Panc1 (cell line): ENCODE measurements around the gene FTO. TPM values are rescaled to one million over a fixed set of nuclear protein-coding genes. Genes with fewer than 3 reads are reported as not detected.

ENCODE experiments used
- ATAC-seq: fragments of 200-7000 bp; cut with Tn5 transposase; 2 replicates; pipeline ENCODE4 v1.9.1; 2020; ENCODE audit warnings: mild to moderate bottlenecking, moderate library complexity
- BruUV-seq: library from RNA; stranded (reverse); fragments of 400-500 nt; replicated peaks from 2 replicates; lab custom pipeline; 2021; lab: Mats Ljungman, UMichigan
- CTCF ChIA-PET: fragments of 300-600 bp; sonication (Branson Sonifier 250); formaldehyde crosslinking; loops from one replicate; lab custom pipeline; 2022; ENCODE audit warnings: antibody characterized with exemption; lab: Charles Lee
- POLR2A ChIA-PET: fragments of 300-600 bp; sonication (Branson Sonifier 250); formaldehyde crosslinking; loops from one replicate; lab custom pipeline; 2022; ENCODE audit warnings: antibody characterized with exemption; lab: Charles Lee
- DNase-seq: peaks from one replicate; pipeline ENCODE4 v3.0.0-alpha.2; 2010; ENCODE audit warnings: low read depth, low spot score
- H3K27ac ChIP-seq: 2 replicates; pipeline ENCODE4 v1.5.1; 2011; ENCODE audit warnings: mild to moderate bottlenecking, low read length, inconsistent platforms
- H3K27me3 ChIP-seq: fragments of 200-500 bp; sonication (Bioruptor generic); 2 replicates; pipeline ENCODE4 v1.6.0; 2014; ENCODE audit warnings: low read length, inconsistent platforms; ENCODE audit not compliant: control insufficient read depth, insufficient read depth
- H3K36me3 ChIP-seq: fragments of 200-500 bp; sonication (Bioruptor generic); 2 replicates; pipeline ENCODE4 v1.5.1; 2014; ENCODE audit warnings: inconsistent platforms, mild to moderate bottlenecking, low read length, moderate library complexity; ENCODE audit not compliant: control insufficient read depth, insufficient read depth
- H3K4me1 ChIP-seq: 2 replicates; pipeline ENCODE4 v1.5.1; 2011; ENCODE audit warnings: inconsistent platforms, mild to moderate bottlenecking, low read length, moderate library complexity; ENCODE audit not compliant: control insufficient read depth, insufficient read depth
- H3K4me3 ChIP-seq, 2 experiments: 2 replicates each; pipeline ENCODE4 v1.5.1; 2011 to 2012; ENCODE audit warnings: low read depth in 2 of 2, low read length in 2 of 2, mild to moderate bottlenecking in 2 of 2, inconsistent platforms in 1 of 2, moderate library complexity in 1 of 2
- H3K9me3 ChIP-seq: fragments of 200-500 bp; sonication (Bioruptor generic); 2 replicates; pipeline ENCODE4 v1.5.1; 2014; ENCODE audit warnings: low read depth, mild to moderate bottlenecking, inconsistent platforms, low read length, moderate library complexity; ENCODE audit not compliant: control insufficient read depth, insufficient read depth
- CTCF ChIP-seq: fragments of 450-650 bp; IDR thresholded peaks from 2 replicates; pipeline ENCODE4 v1.5.1; 2017; ENCODE audit warnings: mild to moderate bottlenecking
- POLR2AphosphoS5 ChIP-seq: IDR thresholded peaks from 2 replicates; pipeline ENCODE4 v1.6.1; 2012; ENCODE audit warnings: mild to moderate bottlenecking, low read depth, low read length, moderate library complexity
- REST ChIP-seq, 2 experiments: IDR thresholded peaks; 2 replicates each; pipeline ENCODE4 v1.6.1; 2011 to 2012; ENCODE audit warnings: low read depth in 2 of 2, control low read depth in 1 of 2, low read length in 1 of 2, mild to moderate bottlenecking in 1 of 2, moderate library complexity in 1 of 2; ENCODE audit not compliant: insufficient read depth in 1 of 2
- SIN3A ChIP-seq: IDR thresholded peaks from 2 replicates; pipeline ENCODE4 v1.6.1; 2012; ENCODE audit warnings: low read depth, mild to moderate bottlenecking, low read length, moderate library complexity, borderline replicate concordance; ENCODE audit not compliant: insufficient read depth
- TCF7L2 ChIP-seq: IDR thresholded peaks from 2 replicates; pipeline ENCODE4 v1.6.1; 2011; ENCODE audit warnings: mild to moderate bottlenecking, low read depth, low read length, inconsistent platforms
- in situ Hi-C: cut with HindIII; loops from 2 replicates; pipeline ENCODE4 v1.10.0; 2016; ENCODE audit warnings: low sequenced_read_pairs, low pct_unique_long_range_greater_than_20kb
- intact Hi-C: fragments of 100-400 bp; cut with micrococcal nuclease; formaldehyde crosslinking; loops from one replicate; pipeline ENCODE4 v1.10.0; 2022; ENCODE audit not compliant: unreplicated experiment
- total RNA-seq: library from RNA; stranded (reverse); gene quantifications from one replicate; pipeline ENCODE4 v1.2.1, GENCODE V29; 2021; ENCODE audit not compliant: unreplicated experiment

FTO gene
- total RNA-seq, 1 experiment from 2014 or later, result 38.2 TPM

- Histone ChIP-seq H3K4me1 (no peaks in the 10 kb centered on the region), H3K9me3 (no peaks in the 10 kb centered on the region), H3K27ac (no peak overlapping the region), H3K27me3 (no peaks in the 10 kb centered on the region), H3K36me3 (no peaks in the 10 kb centered on the region), H3K4me3 (no peak overlapping the region)
- TF ChIP-seq POLR2AphosphoS5 (no peak), REST (IDR thresholded peaks at IDR 0.05; ENCODE audit: insufficient read depth in 1 of 2, low read depth in 2 of 2, low read length in 1 of 2) (no peak), CTCF (no peak), SIN3A (no peak), TCF7L2 (no peak)
- ChIA-PET CTCF (no interaction called here), POLR2A (no interaction called here)
- BruUV-seq, result no TSS peak
- intact Hi-C loops, result no loop called here
- in situ Hi-C loops, result no loop called here
- no peak for ATAC-seq
- no peak for DNase-seq
Measured at GRCh38 chr16:54165174-54165911, 461.4 kb downstream of the FTO start.

GRCh38 chr16:54165912-54166865 is 462.2 kb downstream of the FTO start:
- CTCF ChIA-PET, result no interaction called here
- BruUV-seq, result no TSS peak
- in situ Hi-C loops, result no loop called here

More at GRCh38 chr16:54165912-54166865, 462.2 kb downstream of the FTO start:
- Histone ChIP-seq H3K27me3 (no peaks in the 10 kb centered on the region; the same call in 1 of the 2 replicates), H3K4me1 (no peaks in the 10 kb centered on the region), H3K36me3 (no peaks in the 10 kb centered on the region), H3K27ac (no peak overlapping the region), H3K4me3 (no peak overlapping the region), H3K9me3 (no peaks in the 10 kb centered on the region)
- POLR2A ChIA-PET, result no interaction called here
- TF ChIP-seq SIN3A, result no peak
- no peak for TF ChIP-seq CTCF
- TF ChIP-seq TCF7L2, result no peak
- TF ChIP-seq REST (IDR thresholded peaks at IDR 0.05; ENCODE audit: insufficient read depth in 1 of 2, low read depth in 2 of 2, low read length in 1 of 2), result no peak
- TF ChIP-seq POLR2AphosphoS5, result no peak
- ATAC-seq (no peak), DNase-seq (no peak)
- intact Hi-C loops, result no loop called here
